Neural progenitor cell (in vitro differentiated cells): ENCODE results near the gene PVR. TPM values are rescaled to one million over a fixed set of nuclear protein-coding genes. Genes with fewer than 3 reads are reported as not detected.

Experiments
- DNase-seq: peaks from one replicate; pipeline ENCODE4 v3.0.0-alpha.2; 2016; ENCODE audit warnings: low spot score
- H2AFZ ChIP-seq: fragments of 200-600 bp; sonication (generic); replicated peaks from 2 replicates; pipeline ENCODE4 v1.6.1; 2016; ENCODE audit warnings: antibody characterized with exemption
- H3F3A ChIP-seq: fragments of 200-600 bp; sonication (generic); 2 replicates; pipeline ENCODE4 v1.6.1; 2016; ENCODE audit warnings: antibody characterized with exemption, low read depth
- H3K27ac ChIP-seq: fragments of 200-600 bp; sonication (generic); 2 replicates; pipeline ENCODE4 v1.5.1; 2016; ENCODE audit warnings: mild to moderate bottlenecking
- H3K27me3 ChIP-seq: fragments of 200-600 bp; sonication (generic); 2 replicates; pipeline ENCODE4 v1.6.1; 2016; ENCODE audit warnings: mild to moderate bottlenecking, moderate library complexity
- H3K36me3 ChIP-seq: fragments of 200-600 bp; sonication (generic); 2 replicates; pipeline ENCODE4 v1.5.1; 2016
- H3K4me1 ChIP-seq: fragments of 200-600 bp; sonication (generic); 2 replicates; pipeline ENCODE4 v1.6.1; 2016; ENCODE audit warnings: mixed run types
- H3K4me2 ChIP-seq: fragments of 200-600 bp; sonication (generic); 2 replicates; pipeline ENCODE4 v1.6.1; 2016
- H3K4me3 ChIP-seq: fragments of 200-600 bp; sonication (generic); 2 replicates; pipeline ENCODE4 v1.5.1; 2016
- H3K79me2 ChIP-seq: fragments of 200-600 bp; sonication (generic); 2 replicates; pipeline ENCODE4 v1.6.1; 2016; ENCODE audit warnings: low read depth
- H3K9ac ChIP-seq: fragments of 200-600 bp; sonication (generic); 2 replicates; pipeline ENCODE4 v1.6.1; 2016
- H3K9me3 ChIP-seq: fragments of 200-600 bp; sonication (generic); 2 replicates; pipeline ENCODE4 v1.5.1; 2016; ENCODE audit warnings: low read depth
- H4K20me1 ChIP-seq: fragments of 200-600 bp; sonication (generic); 2 replicates; pipeline ENCODE4 v1.6.1; 2016; ENCODE audit warnings: low read depth
- H3K27ac Mint-ChIP-seq: 3 replicates; pipeline ENCODE4 v1.8.0; 2021; ENCODE audit warnings: mixed read lengths
- H3K27me3 Mint-ChIP-seq: 2 replicates; pipeline ENCODE4 v1.8.0; 2022; ENCODE audit warnings: low read depth, mild to moderate bottlenecking, inconsistent platforms, moderate library complexity, mixed read lengths; ENCODE audit not compliant: insufficient read depth
- H3K36me3 Mint-ChIP-seq: 3 replicates; pipeline ENCODE4 v1.8.0; 2021; ENCODE audit warnings: mixed read lengths
- H3K4me1 Mint-ChIP-seq: 3 replicates; pipeline ENCODE4 v1.8.0; 2021; ENCODE audit warnings: mixed read lengths
- H3K4me3 Mint-ChIP-seq: 3 replicates; pipeline ENCODE4 v1.8.0; 2021; ENCODE audit warnings: mild to moderate bottlenecking, moderate library complexity, mixed read lengths
- H3K9me3 Mint-ChIP-seq: 3 replicates; pipeline ENCODE4 v1.8.0; 2020; ENCODE audit warnings: mixed read lengths
- EZH2 ChIP-seq: fragments of 200-600 bp; sonication (generic); IDR thresholded peaks from 2 replicates; pipeline ENCODE4 v1.6.1; 2017; ENCODE audit warnings: antibody characterized with exemption, mild to moderate bottlenecking, moderate library complexity
- EZH2phosphoT487 ChIP-seq: fragments of 200-600 bp; sonication (generic); IDR thresholded peaks from 2 replicates; pipeline ENCODE4 v1.6.1; 2017; ENCODE audit warnings: antibody characterized with exemption
- total RNA-seq: library from RNA; depleted of rRNA; stranded (reverse); fragments of >200 nt; gene quantifications from 2 replicates; pipeline ENCODE4 v1.2.3, GENCODE V29; 2015; ENCODE audit warnings: low replicate concordance
- TF ChIP-seq, protein P1 (sequence below): fragments of 200-600 bp; sonication (generic); IDR thresholded peaks from 2 replicates; pipeline ENCODE4 v1.5.1; 2017; ENCODE audit warnings: antibody characterized with exemption, mild to moderate bottlenecking

The PVR gene
- total RNA-seq, 1 donor from 2014 or later, result 4.4 TPM

DNA sequence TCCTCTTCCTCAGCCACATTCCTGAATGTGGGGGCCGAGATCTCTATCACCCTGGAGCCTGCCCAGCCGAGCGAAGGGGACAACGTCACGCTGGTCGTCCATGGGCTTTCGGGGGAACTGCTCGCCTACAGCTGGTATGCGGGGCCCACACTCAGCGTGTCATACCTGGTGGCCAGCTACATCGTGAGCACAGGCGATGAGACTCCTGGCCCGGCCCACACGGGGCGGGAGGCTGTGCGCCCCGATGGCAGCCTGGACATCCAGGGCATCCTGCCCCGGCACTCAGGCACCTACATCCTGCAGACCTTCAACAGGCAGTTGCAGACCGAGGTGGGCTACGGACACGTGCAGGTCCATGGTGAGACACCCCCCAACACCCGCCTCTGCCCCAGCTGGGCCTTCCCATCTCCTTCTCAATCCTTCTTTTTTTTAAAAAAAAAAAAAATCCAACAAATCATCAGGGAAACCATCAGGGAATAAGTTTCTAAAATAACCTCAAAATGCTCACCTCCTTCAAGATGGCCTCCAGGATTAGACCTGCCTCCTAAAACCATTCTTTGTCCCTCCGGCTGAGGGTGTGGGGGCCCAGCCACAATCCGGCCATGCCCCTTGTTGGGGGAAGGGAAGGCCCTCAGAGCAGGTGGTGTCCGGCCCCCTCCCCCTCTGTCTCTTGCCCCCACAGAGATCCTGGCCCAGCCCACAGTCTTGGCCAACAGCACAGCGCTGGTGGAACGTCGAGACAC is 59.8 kb downstream of the PVR start:
- Histone ChIP-seq H3K4me2 (no peak overlapping the region), H3K79me2 (no peaks in the 10 kb centered on the region), H3K4me3 (no peak overlapping the region), H3K27ac (no peak overlapping the region), H3F3A (no peaks in the 10 kb centered on the region), H3K27me3 (no peaks in the 10 kb centered on the region), H3K4me1 (no peaks in the 10 kb centered on the region), H3K9ac (no peak overlapping the region), H4K20me1 (no peaks in the 10 kb centered on the region), H2AFZ (no peak overlapping the region), H3K36me3 (no peaks in the 10 kb centered on the region), H3K9me3 (no peaks in the 10 kb centered on the region)
- peaks cover 6% of the 10 kb centered on the region for H3K27me3 Mint-ChIP-seq
- TF ChIP-seq EZH2phosphoT487, result no peak
- TF ChIP-seq, protein P1, sequence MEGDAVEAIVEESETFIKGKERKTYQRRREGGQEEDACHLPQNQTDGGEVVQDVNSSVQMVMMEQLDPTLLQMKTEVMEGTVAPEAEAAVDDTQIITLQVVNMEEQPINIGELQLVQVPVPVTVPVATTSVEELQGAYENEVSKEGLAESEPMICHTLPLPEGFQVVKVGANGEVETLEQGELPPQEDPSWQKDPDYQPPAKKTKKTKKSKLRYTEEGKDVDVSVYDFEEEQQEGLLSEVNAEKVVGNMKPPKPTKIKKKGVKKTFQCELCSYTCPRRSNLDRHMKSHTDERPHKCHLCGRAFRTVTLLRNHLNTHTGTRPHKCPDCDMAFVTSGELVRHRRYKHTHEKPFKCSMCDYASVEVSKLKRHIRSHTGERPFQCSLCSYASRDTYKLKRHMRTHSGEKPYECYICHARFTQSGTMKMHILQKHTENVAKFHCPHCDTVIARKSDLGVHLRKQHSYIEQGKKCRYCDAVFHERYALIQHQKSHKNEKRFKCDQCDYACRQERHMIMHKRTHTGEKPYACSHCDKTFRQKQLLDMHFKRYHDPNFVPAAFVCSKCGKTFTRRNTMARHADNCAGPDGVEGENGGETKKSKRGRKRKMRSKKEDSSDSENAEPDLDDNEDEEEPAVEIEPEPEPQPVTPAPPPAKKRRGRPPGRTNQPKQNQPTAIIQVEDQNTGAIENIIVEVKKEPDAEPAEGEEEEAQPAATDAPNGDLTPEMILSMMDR, result no peak
- no peaks in the 10 kb centered on the region for H3K36me3 Mint-ChIP-seq
- H3K4me1 Mint-ChIP-seq, result no peaks in the 10 kb centered on the region
- peaks cover 2% of the 10 kb centered on the region for H3K9me3 Mint-ChIP-seq
- H3K4me3 Mint-ChIP-seq, result no peak overlapping the region
- peak overlapping the region; percentile 2 for H3K27ac Mint-ChIP-seq
- DNase-seq, result no peak

DNA sequence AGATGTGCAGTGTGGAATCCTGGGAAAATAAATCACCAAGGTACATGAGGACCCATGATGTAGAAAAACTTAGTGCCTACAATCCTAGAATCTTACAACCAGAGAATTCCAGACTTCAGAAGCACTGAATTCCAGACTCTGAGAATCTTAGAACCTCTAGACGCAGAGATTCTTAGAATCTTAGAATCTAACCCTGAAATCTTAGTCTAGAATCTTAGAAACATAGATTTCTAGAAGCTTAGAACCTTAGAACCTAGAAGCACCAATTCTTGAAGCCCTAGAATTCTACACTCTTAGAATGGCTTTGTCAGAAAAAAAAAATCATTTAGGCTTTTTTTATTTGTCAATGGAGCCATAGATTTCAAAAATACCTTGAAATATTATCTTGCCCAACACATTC is 61.3 kb downstream of the PVR start:
- peaks cover 6% of the 10 kb centered on the region for H3K27me3 Mint-ChIP-seq
- Histone ChIP-seq H3K36me3 (no peaks in the 10 kb centered on the region), H3K4me2 (no peak overlapping the region), H3K4me3 (no peak overlapping the region), H3K9ac (no peak overlapping the region), H3K79me2 (no peaks in the 10 kb centered on the region), H3K4me1 (no peaks in the 10 kb centered on the region), H3K27me3 (no peaks in the 10 kb centered on the region), H2AFZ (no peak overlapping the region), H3K9me3 (no peaks in the 10 kb centered on the region), H3F3A (no peaks in the 10 kb centered on the region), H4K20me1 (no peaks in the 10 kb centered on the region), H3K27ac (no peak overlapping the region)
- H3K4me1 Mint-ChIP-seq, result no peaks in the 10 kb centered on the region
- H3K36me3 Mint-ChIP-seq, result no peaks in the 10 kb centered on the region
- no peak overlapping the region for H3K27ac Mint-ChIP-seq
- no peak for DNase-seq
- H3K4me3 Mint-ChIP-seq, result no peak overlapping the region
- TF ChIP-seq EZH2, result no peak
- TF ChIP-seq, protein P1, result no peak
- TF ChIP-seq EZH2phosphoT487, result no peak
- peaks cover 2% of the 10 kb centered on the region for H3K9me3 Mint-ChIP-seq

DNA sequence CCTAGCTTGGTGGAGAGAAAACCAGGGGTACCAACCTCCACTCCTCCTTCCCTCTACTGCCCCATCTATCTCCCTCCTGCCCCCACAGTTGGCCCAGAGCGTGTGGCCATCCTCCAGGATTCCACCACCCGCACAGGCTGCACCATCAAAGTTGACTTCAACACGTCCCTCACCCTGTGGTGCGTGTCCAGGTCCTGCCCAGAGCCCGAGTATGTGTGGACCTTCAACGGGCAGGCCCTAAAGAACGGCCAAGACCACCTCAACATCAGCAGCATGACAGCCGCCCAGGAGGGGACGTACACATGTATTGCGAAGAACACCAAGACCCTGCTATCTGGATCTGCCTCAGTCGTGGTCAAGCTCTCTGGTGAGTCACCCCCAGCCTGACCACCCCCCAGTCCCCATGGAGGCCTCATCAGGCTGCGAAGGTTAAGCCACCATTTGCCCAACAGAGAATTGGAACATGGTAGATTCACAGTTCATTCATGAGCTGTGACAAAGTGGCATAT is 61.8 kb downstream of the PVR start:
- DNase-seq, result no peak
- Histone ChIP-seq H3K4me3 (no peak overlapping the region), H3K4me2 (no peak overlapping the region), H3K4me1 (no peaks in the 10 kb centered on the region), H3F3A (no peaks in the 10 kb centered on the region), H4K20me1 (no peaks in the 10 kb centered on the region), H3K79me2 (no peaks in the 10 kb centered on the region), H3K36me3 (no peaks in the 10 kb centered on the region), H2AFZ (no peak overlapping the region), H3K9me3 (no peaks in the 10 kb centered on the region), H3K27me3 (no peaks in the 10 kb centered on the region), H3K27ac (no peak overlapping the region), H3K9ac (no peak overlapping the region)
- peaks cover 6% of the 10 kb centered on the region for H3K27me3 Mint-ChIP-seq
- H3K4me1 Mint-ChIP-seq, result no peaks in the 10 kb centered on the region
- H3K9me3 Mint-ChIP-seq, result peaks cover 2% of the 10 kb centered on the region
- H3K4me3 Mint-ChIP-seq, result no peak overlapping the region
- H3K36me3 Mint-ChIP-seq, result no peaks in the 10 kb centered on the region
- H3K27ac Mint-ChIP-seq, result no peak overlapping the region
- TF ChIP-seq EZH2phosphoT487, result no peak
- TF ChIP-seq EZH2, result no peak
- TF ChIP-seq, protein P1, result no peak
